GM23338 (cell line): Measurements from ENCODE around the gene ADGRD1. TPM values are rescaled to one million over a fixed set of nuclear protein-coding genes. Genes with fewer than 3 reads are reported as not detected.

ENCODE experiments used
- ATAC-seq: fragments of 200-7000 bp; cut with Tn5 transposase; 3 replicates; pipeline ENCODE4 v1.9.1; 2020
- DNase-seq: peaks from one replicate; pipeline ENCODE4 v3.0.0-alpha.2; 2015; ENCODE audit warnings: low spot score
- H2AFZ ChIP-seq: fragments of 200-600 bp; sonication (generic); 2 replicates; pipeline ENCODE4 v1.8.0; 2016; ENCODE audit warnings: antibody characterized with exemption, mild to moderate bottlenecking, moderate library complexity
- H3F3A ChIP-seq: fragments of 200-600 bp; sonication (generic); replicated peaks from 2 replicates; pipeline ENCODE4 v1.8.0; 2017; ENCODE audit warnings: antibody characterized with exemption, mixed run types, low read depth
- H3K27ac ChIP-seq: fragments of 200-600 bp; sonication (generic); 2 replicates; pipeline ENCODE4 v1.6.1; 2016; ENCODE audit warnings: low read depth
- H3K27me3 ChIP-seq: fragments of 200-600 bp; sonication (generic); 2 replicates; pipeline ENCODE4 v1.8.0; 2016; ENCODE audit warnings: mild to moderate bottlenecking, mixed run types, moderate library complexity; ENCODE audit not compliant: insufficient read depth
- H3K36me3 ChIP-seq: fragments of 200-600 bp; sonication (generic); 2 replicates; pipeline ENCODE4 v1.8.0; 2016; ENCODE audit warnings: mild to moderate bottlenecking; ENCODE audit not compliant: insufficient read depth
- H3K4me1 ChIP-seq: fragments of 200-600 bp; sonication (generic); 2 replicates; pipeline ENCODE4 v1.8.0; 2016; ENCODE audit warnings: mild to moderate bottlenecking, moderate library complexity; ENCODE audit not compliant: insufficient read depth
- H3K4me2 ChIP-seq: fragments of 200-600 bp; sonication (generic); 2 replicates; pipeline ENCODE4 v1.7.1; 2017; ENCODE audit warnings: mixed run types
- H3K4me3 ChIP-seq: fragments of 200-600 bp; sonication (generic); 2 replicates; pipeline ENCODE4 v1.6.1; 2016; ENCODE audit warnings: mixed run types
- H3K79me2 ChIP-seq: fragments of 200-600 bp; sonication (generic); replicated peaks from 2 replicates; pipeline ENCODE4 v1.8.0; 2017; ENCODE audit warnings: mild to moderate bottlenecking; ENCODE audit not compliant: insufficient read depth
- H3K9me2 ChIP-seq: fragments of 200-600 bp; sonication (generic); 2 replicates; pipeline ENCODE4 v1.8.0; 2017; ENCODE audit not compliant: insufficient read depth
- H4K20me1 ChIP-seq: fragments of 200-600 bp; sonication (generic); replicated peaks from 2 replicates; pipeline ENCODE4 v1.8.0; 2017; ENCODE audit warnings: mild to moderate bottlenecking; ENCODE audit not compliant: insufficient read depth
- H3K27ac Mint-ChIP-seq: 2 replicates; pipeline ENCODE4 v1.8.0; 2020; ENCODE audit warnings: inconsistent platforms, mild to moderate bottlenecking, moderate library complexity, mixed read lengths
- H3K27me3 Mint-ChIP-seq: 3 replicates; pipeline ENCODE4 v1.8.0; 2022; ENCODE audit warnings: low read depth, mild to moderate bottlenecking, moderate library complexity, mixed read lengths, inconsistent platforms; ENCODE audit not compliant: insufficient read depth, poor library complexity
- H3K36me3 Mint-ChIP-seq: 3 replicates; pipeline ENCODE4 v1.8.0; 2021; ENCODE audit warnings: low read depth, mild to moderate bottlenecking, inconsistent platforms, moderate library complexity, mixed read lengths
- H3K4me1 Mint-ChIP-seq: 3 replicates; pipeline ENCODE4 v1.8.0; 2020; ENCODE audit warnings: mild to moderate bottlenecking, inconsistent platforms, mixed read lengths
- H3K4me3 Mint-ChIP-seq: 3 replicates; pipeline ENCODE4 v1.8.0; 2021; ENCODE audit warnings: moderate library complexity, mild to moderate bottlenecking, inconsistent platforms, mixed read lengths
- H3K9me3 Mint-ChIP-seq: 3 replicates; pipeline ENCODE4 v1.8.0; 2020; ENCODE audit warnings: moderate library complexity, mild to moderate bottlenecking, inconsistent platforms, mixed read lengths
- EZH2phosphoT487 ChIP-seq: fragments of 200-600 bp; sonication (generic); IDR thresholded peaks from one replicate; pipeline ENCODE4 v1.8.1; 2018; ENCODE audit warnings: antibody characterized with exemption; ENCODE audit not compliant: unreplicated experiment
- STAT1 ChIP-seq: IDR thresholded peaks from one replicate; pipeline ENCODE4 v1.6.1; 2016; ENCODE audit warnings: antibody characterized with exemption; ENCODE audit not compliant: unreplicated experiment
- ZNF462 ChIP-seq: fragments of 250-450 bp; sonication (Bioruptor Pico); IDR thresholded peaks from 2 replicates; pipeline ENCODE4 v1.5.0; 2020; ENCODE audit warnings: mild to moderate bottlenecking, moderate library complexity
- polyA plus RNA-seq: library from polyadenylated mRNA; unstranded; fragments of >200 nt; fragmentation: Nextera tagmentation; extraction: Ambion mirVana; gene quantifications from 2 replicates; pipeline ENCODE4 v1.2.1, GENCODE V29; 2016
- total RNA-seq: library from RNA; depleted of rRNA; stranded (reverse); fragments of >200 nt; shearing (Covaris generic); gene quantifications from 2 replicates; pipeline ENCODE4 v1.2.3, GENCODE V29; 2014
- TF ChIP-seq, protein P1 (sequence below), 2 experiments: fragments of 200-600 bp in 1 of 2; sonication (generic) in 1 of 2; conservative IDR thresholded peaks; 2 replicates each; pipeline versions ENCODE4 v1.5.1 to v1.6.1; 2016 to 2017; ENCODE audit warnings: antibody characterized with exemption in 2 of 2, low read depth in 2 of 2, mild to moderate bottlenecking in 2 of 2, moderate library complexity in 1 of 2

The ADGRD1 gene
- total and polyA plus RNA-seq, 2 experiments from 2014 or later: 1.4 TPM; not detected in 1

DNA sequence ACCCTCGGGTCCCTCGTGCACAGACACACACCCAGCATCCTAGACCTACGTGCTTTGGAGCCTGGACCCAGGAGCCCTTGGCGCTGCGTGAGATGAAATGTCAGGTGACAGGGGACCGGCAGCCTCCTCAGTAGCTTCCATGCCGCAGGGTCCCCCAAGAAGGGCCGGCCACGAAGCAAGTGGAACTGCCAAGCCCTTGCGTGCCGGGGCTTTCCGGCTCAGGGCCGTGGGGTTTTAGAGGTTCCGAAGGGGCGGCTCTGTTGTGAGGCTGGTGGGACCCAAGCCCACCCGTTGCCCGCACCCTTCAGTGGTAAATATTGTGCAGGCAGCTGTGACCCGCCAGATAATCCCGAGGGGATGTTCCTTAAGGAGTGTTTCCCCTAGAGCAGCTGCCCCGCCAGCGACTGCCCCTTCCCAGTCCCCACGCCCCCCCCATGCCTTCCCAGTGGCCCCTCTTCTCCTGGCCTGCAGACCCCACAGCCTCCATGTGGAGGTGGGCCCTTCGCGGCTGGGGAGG, 133.7 kb downstream of the ADGRD1 start (continued):
- TF ChIP-seq ZNF462 (CRISPR knock-in tag) (no peak), STAT1 (no peak)

GRCh38 chr12:131087991-131088700, 134.4 kb downstream of the ADGRD1 start:
- Mint-ChIP-seq H3K4me3 (no peak overlapping the region), H3K36me3 (no peaks in the 10 kb centered on the region), H3K27ac (no peak overlapping the region), H3K9me3 (no peaks in the 10 kb centered on the region), H3K27me3 (peaks cover 4% of the 10 kb centered on the region), H3K4me1 (no peaks in the 10 kb centered on the region; the same call in 2 of the 3 replicates)
- Histone ChIP-seq H3K36me3 (no peaks in the 10 kb centered on the region), H3K27ac (no peak overlapping the region), H3F3A (no peaks in the 10 kb centered on the region), H2AFZ (no peak overlapping the region), H3K27me3 (no peaks in the 10 kb centered on the region), H3K79me2 (no peaks in the 10 kb centered on the region), H3K4me3 (no peak overlapping the region), H3K4me2 (no peak overlapping the region), H3K4me1 (no peaks in the 10 kb centered on the region), H4K20me1 (no peaks in the 10 kb centered on the region), H3K9me2 (no peaks in the 10 kb centered on the region)
- ATAC-seq (no peak), DNase-seq (no peak)
- TF ChIP-seq EZH2phosphoT487: no peak
- TF ChIP-seq, protein P1, sequence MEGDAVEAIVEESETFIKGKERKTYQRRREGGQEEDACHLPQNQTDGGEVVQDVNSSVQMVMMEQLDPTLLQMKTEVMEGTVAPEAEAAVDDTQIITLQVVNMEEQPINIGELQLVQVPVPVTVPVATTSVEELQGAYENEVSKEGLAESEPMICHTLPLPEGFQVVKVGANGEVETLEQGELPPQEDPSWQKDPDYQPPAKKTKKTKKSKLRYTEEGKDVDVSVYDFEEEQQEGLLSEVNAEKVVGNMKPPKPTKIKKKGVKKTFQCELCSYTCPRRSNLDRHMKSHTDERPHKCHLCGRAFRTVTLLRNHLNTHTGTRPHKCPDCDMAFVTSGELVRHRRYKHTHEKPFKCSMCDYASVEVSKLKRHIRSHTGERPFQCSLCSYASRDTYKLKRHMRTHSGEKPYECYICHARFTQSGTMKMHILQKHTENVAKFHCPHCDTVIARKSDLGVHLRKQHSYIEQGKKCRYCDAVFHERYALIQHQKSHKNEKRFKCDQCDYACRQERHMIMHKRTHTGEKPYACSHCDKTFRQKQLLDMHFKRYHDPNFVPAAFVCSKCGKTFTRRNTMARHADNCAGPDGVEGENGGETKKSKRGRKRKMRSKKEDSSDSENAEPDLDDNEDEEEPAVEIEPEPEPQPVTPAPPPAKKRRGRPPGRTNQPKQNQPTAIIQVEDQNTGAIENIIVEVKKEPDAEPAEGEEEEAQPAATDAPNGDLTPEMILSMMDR (conservative IDR thresholded peaks at IDR 0.05; ENCODE audit: low read depth in 2 of 2): no peak
